A549 (cell line): ENCODE measurements around the gene KYNU.
A peak's percentile ranks its signal among the peaks of the same experiment; 100 is the strongest.

Source experiments
- BHLHE40 ChIP-seq: IDR thresholded peaks from 2 replicates; pipeline ENCODE4 v1.6.1; 2012; ENCODE audit warnings: low read depth, low read length, inconsistent platforms
- CTCF ChIP-seq: fragments of >200 bp; sonication (Bioruptor Twin); formaldehyde crosslinking; IDR thresholded peaks from 3 replicates; pipeline ENCODE4 v1.5.1; 2016
- EP300 ChIP-seq, 2 experiments: fragments of >200 bp; sonication (Bioruptor Twin); formaldehyde crosslinking; IDR thresholded peaks; 2 replicates in 1 of 2; 3 replicates in 1 of 2; pipeline ENCODE4 v1.6.1; 2016 to 2017
- ESRRA ChIP-seq: fragments of 150-350 bp; IDR thresholded peaks from 2 replicates; pipeline ENCODE4 v1.6.1; 2014; ENCODE audit warnings: mild to moderate bottlenecking, low read length, borderline replicate concordance
- FOSL2 ChIP-seq, 2 experiments: fragments of 450-650 bp in 1 of 2; fragments of >200 bp in 1 of 2; sonication (Bioruptor Twin) in 1 of 2; formaldehyde crosslinking; IDR thresholded peaks; 2 replicates each; pipeline versions ENCODE4 v1.5.0 to v1.6.1; 2016 to 2020; ENCODE audit warnings: mild to moderate bottlenecking in 1 of 2, moderate library complexity in 1 of 2
- HDAC2 ChIP-seq: fragments of 200-600 bp; sonication (generic); IDR thresholded peaks from 2 replicates; pipeline ENCODE4 v1.6.1; 2016
- KDM1A ChIP-seq: fragments of 200-600 bp; sonication (generic); IDR thresholded peaks from 2 replicates; pipeline ENCODE4 v1.6.1; 2016; ENCODE audit warnings: low read depth, mild to moderate bottlenecking
- MAFK ChIP-seq: fragments of 450-650 bp; IDR thresholded peaks from 2 replicates; pipeline ENCODE4 v1.6.1; 2014; ENCODE audit not compliant: partially characterized antibody
- MAX ChIP-seq: IDR thresholded peaks from 2 replicates; pipeline ENCODE4 v1.6.1; 2012
- PBX3 ChIP-seq: IDR thresholded peaks from 2 replicates; pipeline ENCODE4 v1.6.1; 2012
- POLR2A ChIP-seq: IDR thresholded peaks from 2 replicates; pipeline ENCODE4 v1.6.1; 2012; ENCODE audit warnings: mild to moderate bottlenecking, low read length
- RAD21 ChIP-seq, 2 experiments: fragments of >200 bp in 1 of 2; sonication (Bioruptor Twin) in 1 of 2; formaldehyde crosslinking in 1 of 2; IDR thresholded peaks in 1 of 2; conservative IDR thresholded peaks in 1 of 2; 2 replicates in 1 of 2; 3 replicates in 1 of 2; pipeline ENCODE4 v1.6.1; 2012 to 2018; ENCODE audit warnings: inconsistent platforms in 1 of 2
- USF2 ChIP-seq: fragments of 450-650 bp; IDR thresholded peaks from 2 replicates; pipeline ENCODE4 v1.6.1; 2014; ENCODE audit warnings: antibody characterized with exemption

- TF ChIP-seq MAFK (peak; percentile 98), EP300 (IDR thresholded peaks at IDR 0.05) (peak; percentile 99 to 100), POLR2A (no peak), MAX (peak; percentile 82), BHLHE40 (no peak), PBX3 (peak; percentile 74), USF2 (no peak), CTCF (no peak), KDM1A (no peak), ESRRA (no peak), FOSL2 (IDR thresholded peaks at IDR 0.05) (peak; percentile 98), FOSL2 (CRISPR knock-in tag; IDR thresholded peaks at IDR 0.05) (peak; percentile 98), RAD21 (conservative IDR thresholded peaks at IDR 0.05 in 1 of 2, IDR thresholded peaks at IDR 0.05 in 1 of 2) (peak; percentile 21 to 64), HDAC2 (no peak)
Observed at GRCh38 chr2:142872882-142873724, 4.4 kb upstream of the KYNU start.
